Measurements from ENCODE around the gene CFHR2. TPM values are rescaled to one million over a fixed set of nuclear protein-coding genes. Genes with fewer than 3 reads are reported as not detected.
"Not testable (repeated sequence)": the region's sequence is repeated elsewhere in the genome, so short reads cannot be mapped to it uniquely, and the experiment has no call there.

Gene CFHR2
- total RNA-seq, 1 experiment from 2014 or later: not detected

DNA sequence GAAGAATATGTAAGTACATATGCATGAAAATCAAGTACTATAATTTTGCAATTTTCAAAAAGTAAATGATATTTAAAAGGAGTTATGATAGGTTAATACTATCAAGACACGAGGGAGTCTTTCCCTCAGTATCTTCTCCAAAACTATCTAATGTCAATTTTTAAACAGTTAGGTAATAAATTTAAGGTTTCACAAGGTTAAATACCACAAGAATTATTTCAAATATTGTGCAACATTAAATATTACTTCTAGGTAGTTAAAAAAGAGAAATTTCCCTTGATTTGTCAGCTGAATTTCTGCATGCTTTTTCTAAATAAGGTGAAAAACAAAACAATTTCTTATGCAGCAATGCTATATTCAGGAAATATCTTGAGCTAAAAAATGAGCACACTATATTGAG lies 37.3 kb downstream of the CFHR2 start:
- no peak overlapping the region for H3K4me3 Mint-ChIP-seq (ENCODE audit: unreplicated experiment)
- H3K4me1 Mint-ChIP-seq (ENCODE audit: low read depth, unreplicated experiment): no peaks in the 10 kb centered on the region
- H3K27ac Mint-ChIP-seq (ENCODE audit: unreplicated experiment): no peak overlapping the region
- ChIA-PET POLR2A (no interaction called here), CTCF (no interaction called here)
- Histone ChIP-seq H3K4me1 (no peaks in the 10 kb centered on the region), H3K4me3 (ENCODE audit: low read depth, low read length) (no peak overlapping the region), H3K9me3 (0 out of 2 replicates have a peak, but pooled peaks cover 3% of the 10 kb centered on the region), H3K27me3 (replicated peaks; ENCODE audit: control insufficient read depth, insufficient read depth, low read length) (no peaks in the 10 kb centered on the region), H3K36me3 (ENCODE audit: control insufficient read depth, insufficient read depth, low read length) (no peaks in the 10 kb centered on the region)
- no peaks in the 10 kb centered on the region for H3K27me3 Mint-ChIP-seq (ENCODE audit: insufficient read depth, unreplicated experiment)
- intact Hi-C loops (cut with micrococcal nuclease; ENCODE audit: unreplicated experiment): no loop called here
- no TSS peak for BruUV-seq (replicated peaks)
- no peaks in the 10 kb centered on the region for H3K36me3 Mint-ChIP-seq (ENCODE audit: insufficient read depth, unreplicated experiment)
- no peaks in the 10 kb centered on the region for H3K9me3 Mint-ChIP-seq (ENCODE audit: unreplicated experiment)
- DNase-seq: no peak
- TF ChIP-seq CTCF (IDR thresholded peaks at IDR 0.05; ENCODE audit: insufficient read depth in 1 of 2, low read depth in 1 of 2, low read length in 1 of 2, severe bottlenecking in 1 of 2, unreplicated experiment in 1 of 2): no peak

DNA sequence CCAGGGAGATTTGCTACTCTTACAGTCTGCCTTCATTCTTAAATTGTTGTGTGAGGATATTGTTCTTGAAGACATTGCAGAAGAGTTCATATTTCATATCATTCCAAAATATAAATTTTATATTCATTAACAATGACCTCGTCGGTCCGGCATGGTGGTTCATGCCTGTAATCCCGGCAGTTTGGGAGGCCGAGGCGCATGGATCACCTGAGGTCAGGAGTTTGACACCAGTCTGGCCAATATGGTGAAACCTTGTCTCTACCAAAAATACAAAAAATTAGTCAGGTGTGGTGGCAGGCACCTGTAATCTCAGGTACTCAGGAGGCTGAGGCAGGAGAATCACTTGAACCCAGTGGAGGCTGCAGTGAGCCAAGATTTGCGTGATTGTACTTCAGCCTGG lies 38.7 kb downstream of the CFHR2 start:
- H3K36me3 Mint-ChIP-seq (ENCODE audit: insufficient read depth, unreplicated experiment); H3K27me3 Mint-ChIP-seq (ENCODE audit: insufficient read depth, unreplicated experiment); H3K9me3 Mint-ChIP-seq (ENCODE audit: unreplicated experiment); H3K27me3 ChIP-seq (replicated peaks; ENCODE audit: control insufficient read depth, insufficient read depth, low read length); H3K9me3 ChIP-seq; intact Hi-C loops (cut with micrococcal nuclease; ENCODE audit: unreplicated experiment); BruUV-seq (replicated peaks); H3K4me1 Mint-ChIP-seq (ENCODE audit: low read depth, unreplicated experiment); H3K27ac Mint-ChIP-seq (ENCODE audit: unreplicated experiment); DNase-seq; POLR2A ChIA-PET; H3K4me3 ChIP-seq (ENCODE audit: low read depth, low read length); CTCF ChIA-PET; H3K4me1 ChIP-seq; H3K4me3 Mint-ChIP-seq (ENCODE audit: unreplicated experiment); H3K36me3 ChIP-seq (ENCODE audit: control insufficient read depth, insufficient read depth, low read length): not testable (repeated sequence)

GRCh38 chr1:196991919-196992651 lies 48.5 kb downstream of the CFHR2 start:
- peak overlapping the region; percentile 50 for H3K4me3 Mint-ChIP-seq (ENCODE audit: unreplicated experiment)
- H3K27me3 Mint-ChIP-seq (ENCODE audit: insufficient read depth, unreplicated experiment); H3K27ac Mint-ChIP-seq (ENCODE audit: unreplicated experiment); POLR2A ChIA-PET; H3K9me3 ChIP-seq; CTCF ChIA-PET; BruUV-seq (replicated peaks); H3K9me3 Mint-ChIP-seq (ENCODE audit: unreplicated experiment); H3K27me3 ChIP-seq (replicated peaks; ENCODE audit: control insufficient read depth, insufficient read depth, low read length); H3K4me1 Mint-ChIP-seq (ENCODE audit: low read depth, unreplicated experiment); H3K36me3 ChIP-seq (ENCODE audit: control insufficient read depth, insufficient read depth, low read length); H3K4me1 ChIP-seq; intact Hi-C loops (cut with micrococcal nuclease; ENCODE audit: unreplicated experiment); H3K36me3 Mint-ChIP-seq (ENCODE audit: insufficient read depth, unreplicated experiment): not testable (repeated sequence)
- peak overlapping the region; percentile 8; the same call in 1 of the 2 replicates for H3K4me3 ChIP-seq (ENCODE audit: low read depth, low read length)
- peak; percentile 57 to 76 for DNase-seq

GRCh38 chr1:196993916-196994315 lies 50.4 kb downstream of the CFHR2 start:
- no peak overlapping the region for H3K4me3 ChIP-seq (ENCODE audit: low read depth, low read length)
- H3K9me3 Mint-ChIP-seq (ENCODE audit: unreplicated experiment): no peaks in the 10 kb centered on the region
- ChIA-PET POLR2A (no interaction called here), CTCF (no interaction called here)
- no peak for DNase-seq
- H3K4me1 Mint-ChIP-seq (ENCODE audit: low read depth, unreplicated experiment): no peaks in the 10 kb centered on the region
- H3K27me3 ChIP-seq (replicated peaks; ENCODE audit: control insufficient read depth, insufficient read depth, low read length): no peaks in the 10 kb centered on the region
- peaks cover 7% of the 10 kb centered on the region for H3K27me3 Mint-ChIP-seq (ENCODE audit: insufficient read depth, unreplicated experiment)
- no peaks in the 10 kb centered on the region for H3K36me3 ChIP-seq (ENCODE audit: control insufficient read depth, insufficient read depth, low read length)
- H3K4me1 ChIP-seq: no peaks in the 10 kb centered on the region
- no TSS peak for BruUV-seq (replicated peaks)
- no peaks in the 10 kb centered on the region for H3K9me3 ChIP-seq
- intact Hi-C loops (cut with micrococcal nuclease; ENCODE audit: unreplicated experiment): no loop called here
- H3K27ac Mint-ChIP-seq (ENCODE audit: unreplicated experiment): no peak overlapping the region
- no peak for TF ChIP-seq CTCF (IDR thresholded peaks at IDR 0.05; ENCODE audit: insufficient read depth in 1 of 2, low read depth in 1 of 2, low read length in 1 of 2, severe bottlenecking in 1 of 2, unreplicated experiment in 1 of 2)
- no peaks in the 10 kb centered on the region for H3K36me3 Mint-ChIP-seq (ENCODE audit: insufficient read depth, unreplicated experiment)
- no peak overlapping the region for H3K4me3 Mint-ChIP-seq (ENCODE audit: unreplicated experiment)
